ENCODE measurements around the gene COQ10B.

- TF ChIP-seq EZH2phosphoT487 (IDR thresholded peaks at IDR 0.05; ENCODE audit: insufficient read depth, low read depth): no peak
- no peak for TF ChIP-seq EZH2 (IDR thresholded peaks at IDR 0.05; ENCODE audit: insufficient read depth, poor library complexity, severe bottlenecking)
Observed at GRCh38 chr2:197500503-197501131, 47.3 kb downstream of the COQ10B start.

Data from GM23248 (cell line).